Measurements from ENCODE around the gene BLVRB. TPM values are rescaled to one million over a fixed set of nuclear protein-coding genes. Genes with fewer than 3 reads are reported as not detected.

BLVRB gene
- total RNA-seq, 1 experiment from 2014 or later, result 204 TPM

DNA sequence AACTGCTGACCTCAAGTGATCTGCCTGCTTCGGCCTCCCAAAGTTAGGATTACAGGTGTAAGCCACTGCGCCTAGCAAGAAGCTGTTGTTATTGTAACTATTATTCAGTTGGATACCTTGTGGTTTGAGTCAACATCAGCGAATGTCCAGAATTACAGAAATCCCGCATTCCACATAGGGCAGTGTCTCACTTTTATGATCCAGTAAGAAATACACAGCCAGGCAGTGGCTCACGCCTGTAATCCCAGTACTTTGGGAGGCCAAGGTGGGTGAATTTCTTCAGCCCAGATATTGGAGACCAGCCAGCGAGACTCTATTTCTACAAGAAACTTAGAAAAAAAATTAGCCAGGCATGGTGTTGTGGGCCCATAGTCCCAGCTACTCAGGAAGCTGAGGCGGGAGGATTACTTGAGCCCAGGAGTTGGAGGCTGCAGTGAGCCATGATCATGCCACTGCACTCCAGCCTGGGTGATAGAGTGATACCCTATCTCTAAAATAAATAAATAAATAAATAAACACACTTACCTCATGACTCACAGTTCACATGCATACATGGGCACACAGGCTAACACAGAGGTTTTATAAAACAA is 45.1 kb upstream of the BLVRB start:
- POLR2A ChIA-PET (ENCODE audit: unreplicated experiment), result no interaction called here
- Histone ChIP-seq H2AFZ (no peak overlapping the region), H3K27me3 (ENCODE audit: insufficient read depth, low read depth) (peaks cover 31% of the 10 kb centered on the region), H3K4me3 (no peak overlapping the region), H3K9me3 (ENCODE audit: insufficient read depth, low read depth) (no peaks in the 10 kb centered on the region), H3K79me2 (ENCODE audit: low read depth) (no peaks in the 10 kb centered on the region), H3F3A (ENCODE audit: insufficient read depth, low read depth) (no peaks in the 10 kb centered on the region), H3K36me3 (ENCODE audit: low read depth) (no peaks in the 10 kb centered on the region), H4K20me1 (ENCODE audit: insufficient read depth) (no peaks in the 10 kb centered on the region), H3K27ac (no peak overlapping the region), H3K4me1 (replicated peaks; ENCODE audit: insufficient read depth) (no peaks in the 10 kb centered on the region), H3K4me2 (no peak overlapping the region), H3K9me2 (ENCODE audit: insufficient read depth) (no peaks in the 10 kb centered on the region)
- no peak for DNase-seq
- TF ChIP-seq, protein P1, sequence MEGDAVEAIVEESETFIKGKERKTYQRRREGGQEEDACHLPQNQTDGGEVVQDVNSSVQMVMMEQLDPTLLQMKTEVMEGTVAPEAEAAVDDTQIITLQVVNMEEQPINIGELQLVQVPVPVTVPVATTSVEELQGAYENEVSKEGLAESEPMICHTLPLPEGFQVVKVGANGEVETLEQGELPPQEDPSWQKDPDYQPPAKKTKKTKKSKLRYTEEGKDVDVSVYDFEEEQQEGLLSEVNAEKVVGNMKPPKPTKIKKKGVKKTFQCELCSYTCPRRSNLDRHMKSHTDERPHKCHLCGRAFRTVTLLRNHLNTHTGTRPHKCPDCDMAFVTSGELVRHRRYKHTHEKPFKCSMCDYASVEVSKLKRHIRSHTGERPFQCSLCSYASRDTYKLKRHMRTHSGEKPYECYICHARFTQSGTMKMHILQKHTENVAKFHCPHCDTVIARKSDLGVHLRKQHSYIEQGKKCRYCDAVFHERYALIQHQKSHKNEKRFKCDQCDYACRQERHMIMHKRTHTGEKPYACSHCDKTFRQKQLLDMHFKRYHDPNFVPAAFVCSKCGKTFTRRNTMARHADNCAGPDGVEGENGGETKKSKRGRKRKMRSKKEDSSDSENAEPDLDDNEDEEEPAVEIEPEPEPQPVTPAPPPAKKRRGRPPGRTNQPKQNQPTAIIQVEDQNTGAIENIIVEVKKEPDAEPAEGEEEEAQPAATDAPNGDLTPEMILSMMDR (conservative IDR thresholded peaks at IDR 0.05), result no peak
- no peak for TF ChIP-seq EZH2 (IDR thresholded peaks at IDR 0.05; ENCODE audit: low read depth)
- BruUV-seq (replicated peaks), result no TSS peak
- CTCF ChIA-PET, result no interaction called here
- intact Hi-C loops (cut with micrococcal nuclease; ENCODE audit: unreplicated experiment), result no loop called here

DNA sequence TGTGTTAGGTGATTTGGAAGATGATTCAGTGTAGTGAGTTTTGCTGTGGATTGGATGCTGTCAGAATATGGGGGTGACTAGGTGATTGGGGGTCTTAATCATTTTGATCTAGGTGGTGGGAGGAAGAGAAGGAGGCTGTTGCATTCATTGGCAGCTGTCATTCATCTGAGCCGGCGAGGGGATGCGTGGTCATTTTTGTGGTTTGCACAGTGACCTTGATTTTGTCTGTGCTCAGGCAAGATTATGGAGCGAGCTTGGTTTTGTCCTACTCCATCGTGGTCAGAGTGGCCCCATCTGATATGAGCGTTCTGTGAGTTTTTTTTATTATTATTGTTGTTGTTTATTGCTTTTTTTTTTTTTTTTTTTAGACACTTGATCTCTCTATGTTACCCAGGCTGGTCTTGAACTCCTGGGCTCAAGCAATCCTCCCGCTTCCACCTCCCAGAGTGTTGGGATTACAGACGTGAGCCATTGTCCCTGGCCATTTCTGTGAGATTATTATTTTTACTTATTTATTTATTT is 43.3 kb upstream of the BLVRB start:
- H3K9me2 ChIP-seq (ENCODE audit: insufficient read depth), result no peaks in the 10 kb centered on the region
- no peaks in the 10 kb centered on the region for H3F3A ChIP-seq (ENCODE audit: insufficient read depth, low read depth)
- H3K36me3 ChIP-seq (ENCODE audit: low read depth), result no peaks in the 10 kb centered on the region
- intact Hi-C loops (cut with micrococcal nuclease; ENCODE audit: unreplicated experiment), result no loop called here
- H3K4me2 ChIP-seq, result no peak overlapping the region
- no peak overlapping the region for H3K27ac ChIP-seq
- H2AFZ ChIP-seq, result no peak overlapping the region
- H3K27me3 ChIP-seq (ENCODE audit: insufficient read depth, low read depth), result peaks cover 36% of the 10 kb centered on the region
- no peaks in the 10 kb centered on the region for H3K4me1 ChIP-seq (replicated peaks; ENCODE audit: insufficient read depth)
- no TSS peak for BruUV-seq (replicated peaks)
- no peak for DNase-seq
- H4K20me1 ChIP-seq (ENCODE audit: insufficient read depth), result no peaks in the 10 kb centered on the region
- ChIA-PET POLR2A (ENCODE audit: unreplicated experiment) (no interaction called here), CTCF (no interaction called here)
- no peaks in the 10 kb centered on the region for H3K79me2 ChIP-seq (ENCODE audit: low read depth)
- H3K4me3 ChIP-seq, result no peak overlapping the region
- H3K9me3 ChIP-seq (ENCODE audit: insufficient read depth, low read depth), result no peaks in the 10 kb centered on the region
- TF ChIP-seq, protein P1 (conservative IDR thresholded peaks at IDR 0.05), result no peak
- no peak for TF ChIP-seq EZH2 (IDR thresholded peaks at IDR 0.05; ENCODE audit: low read depth)

- Histone ChIP-seq H3F3A (ENCODE audit: insufficient read depth, low read depth) (no peaks in the 10 kb centered on the region), H2AFZ (no peak overlapping the region), H3K27me3 (ENCODE audit: insufficient read depth, low read depth) (peaks cover 36% of the 10 kb centered on the region), H3K9me3 (ENCODE audit: insufficient read depth, low read depth) (no peaks in the 10 kb centered on the region), H3K9me2 (ENCODE audit: insufficient read depth) (no peaks in the 10 kb centered on the region), H4K20me1 (ENCODE audit: insufficient read depth) (no peaks in the 10 kb centered on the region), H3K79me2 (ENCODE audit: low read depth) (no peaks in the 10 kb centered on the region), H3K4me1 (replicated peaks; ENCODE audit: insufficient read depth) (no peaks in the 10 kb centered on the region), H3K27ac (no peak overlapping the region), H3K36me3 (ENCODE audit: low read depth) (no peaks in the 10 kb centered on the region), H3K4me3 (no peak overlapping the region), H3K4me2 (no peak overlapping the region)
- TF ChIP-seq EZH2 (IDR thresholded peaks at IDR 0.05; ENCODE audit: low read depth), result no peak
- TF ChIP-seq, protein P1 (conservative IDR thresholded peaks at IDR 0.05), result no peak
- BruUV-seq (replicated peaks), result no TSS peak
- ChIA-PET POLR2A (ENCODE audit: unreplicated experiment) (no interaction called here), CTCF (no interaction called here)
- intact Hi-C loops (cut with micrococcal nuclease; ENCODE audit: unreplicated experiment), result no loop called here
- no peak for DNase-seq
Measured at GRCh38 chr19:40507892-40508291, 42.3 kb upstream of the BLVRB start.

Measured in PC-9 (cell line).